Spleen (tissue), 7 donors: ENCODE data around the gene GPR3.

Source experiments
- CTCF ChIP-seq, 11 experiments: fragments of 200-600 bp in 7 of 11; fragments of 450-650 bp in 4 of 11; sonication (generic) in 4 of 11; IDR thresholded peaks in 8 of 11; conservative IDR thresholded peaks in 3 of 11; 1 replicate in 7 of 11; 2 replicates in 4 of 11; pipeline versions ENCODE4 v1.4.0 to v1.8.0; 2016 to 2021; ENCODE audit warnings: antibody characterized with exemption in 11 of 11, inconsistent platforms in 4 of 11, mild to moderate bottlenecking in 1 of 11
- POLR2A ChIP-seq, 3 donors: fragments of 450-650 bp; IDR thresholded peaks; one replicate each; pipeline ENCODE4 v1.5.1; 2017; ENCODE audit warnings: antibody characterized with exemption in 3 of 3, mild to moderate bottlenecking in 1 of 3
- POLR2AphosphoS5 ChIP-seq, 3 donors: sonication (generic); formaldehyde crosslinking; IDR thresholded peaks; one replicate each; pipeline ENCODE4 v1.5.1; 2017; ENCODE audit warnings: antibody characterized with exemption in 3 of 3
- donor health status: DM: no; HTN: no; CAD: no; lungs with moderate emphysema.
- donor health status: DM: no; HTN: no; CAD: no.
- donor health status: DM: no; HTN: no; CAD: no.

DNA sequence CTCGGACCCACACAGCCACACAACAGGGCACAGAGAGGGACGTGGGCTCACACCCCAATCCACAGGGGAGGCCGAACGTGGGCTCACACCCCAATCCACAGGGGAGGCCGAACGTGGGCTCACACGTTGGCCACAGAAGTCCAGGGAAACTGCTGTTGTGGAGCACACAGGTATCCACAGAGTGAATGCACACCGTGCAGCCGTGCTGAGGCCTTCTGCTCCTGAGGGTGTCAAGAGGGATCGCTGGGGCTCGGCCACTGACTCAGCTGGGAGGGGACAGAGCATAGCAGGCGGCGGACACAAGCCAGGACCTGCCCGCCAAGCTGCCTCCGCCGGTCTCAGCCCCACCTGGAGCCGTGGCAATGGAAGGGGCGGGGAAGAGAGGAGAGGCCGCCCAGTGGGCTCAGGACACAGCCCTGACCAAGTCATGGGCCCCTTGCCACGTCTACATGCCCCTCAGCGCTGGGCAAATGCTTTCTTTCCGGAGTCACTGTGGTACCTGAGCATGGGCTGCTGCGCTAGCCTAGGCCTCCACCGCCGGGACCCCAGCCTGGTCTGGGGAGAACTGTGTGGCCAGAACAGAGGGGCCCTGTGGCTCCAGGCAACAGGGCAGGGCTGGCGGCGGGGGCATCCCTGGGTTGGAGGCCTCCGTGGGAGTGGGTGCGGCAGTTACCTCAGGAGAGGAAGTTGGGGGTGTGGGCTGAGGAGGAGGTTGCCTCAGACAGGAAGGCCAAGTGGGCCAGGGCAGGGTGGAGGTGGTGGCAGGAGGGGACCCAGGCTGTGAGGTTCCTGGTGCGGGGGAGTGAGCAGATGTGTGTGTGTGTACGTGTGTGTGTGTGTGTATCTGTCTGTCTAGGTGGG lies 49.4 kb upstream of the GPR3 start:
- TF ChIP-seq CTCF (IDR thresholded peaks at IDR 0.05 in 8 of 11, conservative IDR thresholded peaks at IDR 0.05 in 3 of 11) (no peak), POLR2A (IDR thresholded peaks at IDR 0.05) (no peak), POLR2AphosphoS5 (IDR thresholded peaks at IDR 0.05) (peak; percentile 80 to 85 (median 83))
